Activated naive CD4-positive, alpha-beta T cell treated with anti-CD3 and anti-CD28 coated beads, Interleukin-2, amount 50 U/mL, for 24 hours (primary cell): ENCODE results near the gene TTC28.
A peak's percentile ranks its signal among the peaks of the same experiment; 100 is the strongest.
"Not testable (repeated sequence)": the region's sequence is repeated elsewhere in the genome, so short reads cannot be mapped to it uniquely, and the experiment has no call there.

Source experiments
- H3K27ac Mint-ChIP-seq: one replicate; pipeline ENCODE4 v1.8.0; 2021; ENCODE audit warnings: mild to moderate bottlenecking, mixed read lengths
- H3K27me3 Mint-ChIP-seq: one replicate; pipeline ENCODE4 v1.8.0; 2021; ENCODE audit warnings: mixed read lengths
- H3K36me3 Mint-ChIP-seq: one replicate; pipeline ENCODE4 v1.8.0; 2021; ENCODE audit warnings: mixed read lengths
- H3K4me1 Mint-ChIP-seq: one replicate; pipeline ENCODE4 v1.8.0; 2021; ENCODE audit warnings: mixed read lengths
- H3K4me3 Mint-ChIP-seq: one replicate; pipeline ENCODE4 v1.8.0; 2021; ENCODE audit warnings: mild to moderate bottlenecking, mixed read lengths
- H3K9me3 Mint-ChIP-seq: one replicate; pipeline ENCODE4 v1.8.0; 2021; ENCODE audit warnings: mixed read lengths

TTC28 gene

DNA sequence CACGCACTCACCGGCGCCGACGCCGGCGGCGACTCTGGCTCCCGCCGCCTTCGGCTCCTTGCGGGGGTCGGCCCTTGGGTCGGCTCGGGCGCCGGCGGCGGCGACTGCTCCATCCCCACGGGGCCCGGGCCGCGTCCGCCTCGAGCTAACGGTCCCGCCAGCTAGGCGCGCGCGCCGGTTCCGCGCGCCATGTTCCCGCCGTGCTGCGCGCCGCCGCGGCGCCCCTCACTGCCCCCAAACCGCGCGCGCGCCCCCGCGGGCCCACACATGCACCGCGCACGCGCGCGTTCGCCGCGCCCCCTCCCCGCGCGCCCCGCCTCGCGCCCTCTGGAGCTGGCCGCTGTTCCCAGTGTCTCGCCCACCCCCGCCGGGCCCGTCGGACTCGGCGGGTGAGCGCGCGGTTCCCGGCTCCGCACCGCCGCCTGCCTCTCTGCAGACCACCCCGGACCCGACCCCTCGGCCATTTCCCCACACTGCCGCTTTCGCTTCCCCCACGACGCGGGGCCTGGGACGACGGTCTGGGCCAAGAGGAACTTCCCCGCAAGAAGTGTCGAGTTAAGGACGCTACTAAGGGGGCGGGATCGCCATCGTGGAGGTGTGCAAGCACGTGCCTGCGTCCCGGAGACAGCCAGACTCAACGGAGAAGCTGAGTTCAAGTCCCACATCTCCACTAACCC, at the start of gene TTC28:
Gene TTC28, minus strand, starts transcription at position 230 of the 677 bp plus-strand sequence. Its CDS starts 117 bp downstream, at position 113.
- not testable (repeated sequence) for H3K36me3 Mint-ChIP-seq, H3K27ac Mint-ChIP-seq, H3K4me1 Mint-ChIP-seq, H3K9me3 Mint-ChIP-seq
- H3K27me3 Mint-ChIP-seq = peaks cover 52% of the 10 kb centered on the region
- peak within 1 kb of the TSS; percentile 84 for H3K4me3 Mint-ChIP-seq

DNA sequence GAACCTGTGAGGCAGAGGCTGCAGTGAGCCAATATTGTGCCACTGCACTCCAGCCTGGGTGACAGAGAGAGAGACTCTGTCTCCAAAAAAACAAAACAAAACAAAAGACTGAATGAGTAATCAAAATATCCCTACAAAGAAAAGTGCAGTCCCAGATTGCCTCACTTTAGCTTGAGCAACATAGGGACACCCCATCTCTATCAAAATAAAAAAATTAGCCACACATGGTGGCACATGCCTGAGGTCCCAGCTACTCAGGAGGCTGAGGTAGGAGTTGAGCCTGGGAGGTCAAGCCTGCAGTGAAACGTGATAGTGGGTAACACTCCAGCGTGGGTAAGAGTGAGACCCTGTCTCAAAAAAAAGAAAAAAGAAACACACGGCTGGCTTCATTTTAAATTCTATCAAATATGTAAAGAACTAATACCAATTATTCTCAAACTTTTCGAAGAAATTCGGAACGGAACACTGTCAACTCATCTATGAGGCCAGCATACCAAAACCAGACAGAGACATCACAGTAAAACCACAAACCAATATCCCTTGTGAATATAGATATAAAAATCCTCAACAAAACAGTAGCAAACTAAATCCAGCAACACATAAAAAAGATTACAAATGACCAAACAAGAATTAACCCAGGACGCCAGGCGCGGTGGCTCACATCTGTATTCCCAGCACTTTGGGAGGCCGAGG, 49.1 kb upstream of the TTC28 start:
- H3K27me3 Mint-ChIP-seq = no peaks in the 10 kb centered on the region
- peaks cover 8% of the 10 kb centered on the region for H3K36me3 Mint-ChIP-seq
- H3K4me1 Mint-ChIP-seq = no peaks in the 10 kb centered on the region
- H3K9me3 Mint-ChIP-seq = no peaks in the 10 kb centered on the region
- H3K4me3 Mint-ChIP-seq = no peak overlapping the region
- H3K27ac Mint-ChIP-seq = no peak overlapping the region

DNA sequence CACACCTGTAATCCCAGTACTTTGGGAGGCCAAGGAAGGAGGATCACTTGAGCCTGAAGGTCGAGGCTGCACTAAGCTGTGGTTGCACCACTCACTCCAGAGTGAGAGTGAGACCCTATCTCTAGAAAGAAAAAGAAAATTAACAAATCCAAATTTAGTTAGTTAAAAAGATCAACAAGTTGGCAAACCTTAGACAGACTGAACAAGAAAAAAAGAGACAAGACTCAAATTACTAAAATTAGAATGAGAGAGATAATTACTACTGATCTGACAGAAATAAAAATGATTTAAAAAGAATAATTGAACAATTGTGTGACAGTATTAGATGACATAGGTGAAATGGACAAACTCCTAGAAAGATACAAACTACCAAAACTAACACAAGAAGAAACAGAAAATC, 48.4 kb upstream of the TTC28 start:
- Mint-ChIP-seq H3K4me1 (no peaks in the 10 kb centered on the region), H3K27ac (no peak overlapping the region), H3K4me3 (no peak overlapping the region), H3K27me3 (no peaks in the 10 kb centered on the region), H3K36me3 (peaks cover 8% of the 10 kb centered on the region), H3K9me3 (no peaks in the 10 kb centered on the region)

DNA sequence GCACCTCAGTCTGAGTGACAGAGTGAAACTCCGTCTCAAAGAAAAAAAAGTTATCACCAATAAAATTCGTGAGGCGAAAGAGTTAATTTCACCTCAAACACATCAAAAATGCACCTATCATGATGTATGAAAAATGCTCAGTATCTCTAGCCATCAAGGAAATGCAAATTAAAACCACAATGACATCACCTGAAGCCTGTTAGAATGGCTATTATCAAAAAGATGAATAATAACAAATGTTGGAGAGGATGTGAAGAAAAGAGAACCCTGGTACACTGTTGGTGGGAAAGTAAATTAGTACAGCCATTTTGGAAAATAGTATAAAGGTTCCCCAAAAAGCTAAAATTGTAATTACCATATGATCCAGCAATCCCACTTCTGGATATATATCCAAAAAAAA, 38.4 kb upstream of the TTC28 start:
- H3K27ac Mint-ChIP-seq = no peak overlapping the region
- H3K4me3 Mint-ChIP-seq = no peak overlapping the region
- H3K27me3 Mint-ChIP-seq = no peaks in the 10 kb centered on the region
- peaks cover 11% of the 10 kb centered on the region for H3K36me3 Mint-ChIP-seq
- H3K9me3 Mint-ChIP-seq = no peaks in the 10 kb centered on the region
- H3K4me1 Mint-ChIP-seq = no peaks in the 10 kb centered on the region

DNA sequence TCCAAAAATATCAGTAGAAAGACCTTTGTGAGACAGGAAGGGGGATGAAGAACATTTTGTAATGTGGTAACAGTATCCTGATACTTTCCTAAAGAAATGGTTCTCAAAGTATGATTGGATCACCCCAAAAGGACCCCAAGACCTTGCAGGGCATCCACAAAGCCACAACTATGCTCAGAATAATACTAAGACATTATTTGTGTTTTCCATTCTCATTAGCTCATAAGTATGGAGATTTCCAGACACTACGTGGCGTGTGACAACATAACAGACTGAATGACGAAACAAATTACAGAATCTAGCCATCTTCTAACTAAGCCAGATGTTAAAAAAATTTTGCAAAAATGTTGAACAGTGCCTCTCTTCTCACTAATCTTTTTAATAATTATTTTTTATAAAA, 37.0 kb upstream of the TTC28 start:
- Mint-ChIP-seq H3K27me3 (no peaks in the 10 kb centered on the region), H3K4me1 (no peaks in the 10 kb centered on the region), H3K9me3 (no peaks in the 10 kb centered on the region), H3K4me3 (no peak overlapping the region), H3K36me3 (peaks cover 12% of the 10 kb centered on the region), H3K27ac (no peak overlapping the region)

DNA sequence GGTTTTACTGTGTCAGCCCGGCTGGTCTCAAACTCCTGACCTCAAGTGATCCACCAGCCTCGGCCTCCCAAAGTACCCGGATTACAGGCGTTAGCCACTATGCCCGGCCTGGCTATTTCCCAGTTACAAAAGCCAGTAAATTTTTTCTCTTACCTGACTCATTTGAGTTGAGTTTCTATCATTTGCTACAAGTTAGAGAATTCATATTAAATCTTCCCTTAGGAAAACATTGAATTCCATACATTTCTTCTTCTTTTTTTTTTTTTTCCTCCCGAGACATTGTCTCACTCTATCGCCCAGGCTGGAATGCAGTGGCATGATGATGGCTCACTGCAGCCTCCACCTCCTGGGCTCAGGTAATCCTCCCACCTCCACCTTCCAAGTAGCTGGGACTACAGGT, 36.0 kb upstream of the TTC28 start:
- Mint-ChIP-seq H3K36me3 (peaks cover 17% of the 10 kb centered on the region), H3K4me1 (no peaks in the 10 kb centered on the region), H3K4me3 (no peak overlapping the region), H3K9me3 (no peaks in the 10 kb centered on the region), H3K27me3 (no peaks in the 10 kb centered on the region), H3K27ac (no peak overlapping the region)

DNA sequence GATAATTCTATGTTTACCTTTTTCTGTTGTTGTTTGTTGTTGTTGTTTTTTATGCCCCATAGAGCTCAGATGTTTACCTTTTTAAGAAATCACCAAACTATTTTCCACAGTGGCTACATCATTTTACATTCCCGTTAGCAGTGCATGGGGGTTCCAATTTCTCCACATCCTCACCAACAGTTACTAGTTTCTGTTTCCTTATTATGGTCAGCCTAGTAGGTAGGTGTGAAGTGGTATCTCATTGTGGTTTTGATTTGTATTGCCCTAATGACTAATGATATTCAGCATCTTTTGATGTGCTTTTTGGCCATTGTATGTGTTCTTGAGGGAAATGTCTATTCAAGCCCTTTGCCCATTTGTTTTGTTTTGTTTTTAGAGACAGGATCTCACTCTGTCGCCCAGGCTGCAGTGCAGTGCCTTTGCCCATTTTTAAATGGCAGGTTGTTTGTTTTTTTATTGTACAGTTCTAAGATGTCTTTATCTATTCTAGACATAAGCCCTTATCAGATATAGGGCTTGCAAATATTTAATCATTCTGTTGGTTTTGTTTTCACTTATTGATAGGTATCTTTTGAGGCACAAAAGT, 34.5 kb upstream of the TTC28 start:
- peaks cover 17% of the 10 kb centered on the region for H3K36me3 Mint-ChIP-seq
- no peaks in the 10 kb centered on the region for H3K9me3 Mint-ChIP-seq
- no peaks in the 10 kb centered on the region for H3K27me3 Mint-ChIP-seq
- H3K4me1 Mint-ChIP-seq = no peaks in the 10 kb centered on the region
- H3K27ac Mint-ChIP-seq = no peak overlapping the region
- no peak overlapping the region for H3K4me3 Mint-ChIP-seq

DNA sequence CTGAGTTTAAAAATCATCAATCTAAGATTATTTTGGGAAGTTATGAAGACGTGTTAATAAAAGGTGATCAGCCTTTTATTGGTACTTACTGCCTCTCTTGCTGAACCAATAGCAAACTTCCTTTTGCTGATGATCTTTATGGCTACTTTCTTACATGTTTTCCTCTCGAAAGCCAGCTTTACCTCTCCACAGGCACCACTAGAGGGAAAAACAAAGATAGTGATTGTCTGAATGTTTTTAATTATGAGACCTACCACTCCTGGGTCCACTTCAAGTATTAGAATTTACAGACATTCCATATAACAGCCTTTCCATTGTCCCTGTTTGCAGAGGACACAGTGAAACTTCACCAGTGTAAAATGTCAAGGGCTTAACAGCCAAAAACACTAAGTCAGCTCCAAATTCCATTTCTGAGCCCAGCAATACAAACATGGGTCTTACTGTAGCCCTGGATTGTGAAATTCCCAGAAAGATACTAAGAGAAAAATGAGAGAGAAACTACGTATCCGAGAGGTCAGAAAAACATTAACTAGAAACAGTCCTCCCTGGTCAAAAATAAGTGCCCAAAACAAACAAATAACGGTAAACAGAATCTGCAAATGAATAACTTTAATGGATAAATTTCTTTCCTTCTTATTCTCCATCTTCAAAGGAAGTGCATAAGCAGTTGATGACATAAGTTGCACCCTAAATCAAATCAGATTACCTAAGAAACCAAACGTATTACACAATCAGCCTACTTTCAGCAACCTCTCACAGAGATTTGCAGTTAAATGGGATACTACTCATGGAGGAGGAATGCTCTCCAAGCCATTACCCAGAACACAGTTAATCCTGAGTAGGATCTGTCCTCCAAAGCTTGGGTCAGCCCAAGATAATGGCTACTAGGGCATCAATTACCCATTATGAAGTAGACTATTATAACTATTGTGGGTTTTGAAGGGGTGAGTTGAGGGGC, 32.5 kb upstream of the TTC28 start:
- H3K27me3 Mint-ChIP-seq = no peaks in the 10 kb centered on the region
- no peaks in the 10 kb centered on the region for H3K9me3 Mint-ChIP-seq
- no peaks in the 10 kb centered on the region for H3K4me1 Mint-ChIP-seq
- no peak overlapping the region for H3K27ac Mint-ChIP-seq
- H3K4me3 Mint-ChIP-seq = no peak overlapping the region
- peaks cover 20% of the 10 kb centered on the region for H3K36me3 Mint-ChIP-seq

DNA sequence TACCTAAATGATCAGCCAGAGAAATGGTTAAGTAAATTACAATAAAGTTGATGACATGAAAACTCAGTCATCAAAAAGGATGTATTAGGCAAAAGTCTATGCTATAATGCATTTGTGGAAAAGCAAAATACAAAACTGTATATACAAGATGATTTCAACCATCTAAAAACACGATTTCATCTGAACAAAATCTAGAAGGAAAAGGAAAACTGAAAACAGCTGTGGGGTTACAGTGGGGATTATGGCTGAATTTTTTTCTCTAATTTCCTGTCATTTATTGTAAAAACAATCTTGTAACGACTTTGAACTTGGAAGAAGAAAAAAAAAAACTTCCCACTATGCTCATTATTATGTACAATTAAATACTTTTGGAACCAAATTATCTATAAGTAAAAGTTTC, 31.7 kb upstream of the TTC28 start:
- Mint-ChIP-seq H3K4me1 (no peaks in the 10 kb centered on the region), H3K27ac (no peak overlapping the region), H3K27me3 (no peaks in the 10 kb centered on the region), H3K4me3 (no peak overlapping the region), H3K36me3 (peaks cover 21% of the 10 kb centered on the region), H3K9me3 (no peaks in the 10 kb centered on the region)

DNA sequence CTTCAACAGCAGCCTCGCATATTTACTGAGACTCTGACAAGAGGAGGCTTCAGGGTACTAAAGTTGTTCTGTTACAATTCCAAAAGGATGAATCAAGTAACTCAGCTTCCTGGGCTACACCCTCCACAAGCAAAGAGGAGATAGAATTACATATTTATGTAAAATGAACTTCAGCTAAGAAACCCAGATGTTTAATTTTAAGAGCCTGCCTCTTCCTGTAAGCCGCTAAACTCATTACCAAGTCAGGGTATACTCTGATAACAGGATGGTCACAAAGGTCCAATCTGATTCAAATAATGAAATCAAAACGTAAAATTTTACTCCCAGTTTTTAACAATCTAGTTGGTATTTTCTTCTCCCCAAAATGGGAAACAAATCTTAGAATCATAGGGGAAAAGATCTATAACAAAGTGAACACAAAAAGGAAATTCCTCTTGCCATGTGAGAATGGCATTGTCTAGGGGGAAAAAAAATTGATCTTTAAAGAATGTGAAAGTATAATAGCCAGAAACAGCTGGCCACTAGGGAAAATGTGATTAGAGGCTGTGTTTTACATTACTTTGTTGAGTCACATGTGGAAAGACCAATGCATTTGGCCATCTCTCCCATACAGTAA, 31.0 kb upstream of the TTC28 start:
- no peaks in the 10 kb centered on the region for H3K27me3 Mint-ChIP-seq
- no peaks in the 10 kb centered on the region for H3K9me3 Mint-ChIP-seq
- no peak overlapping the region for H3K4me3 Mint-ChIP-seq
- H3K27ac Mint-ChIP-seq = no peak overlapping the region
- H3K4me1 Mint-ChIP-seq = no peaks in the 10 kb centered on the region
- peaks cover 21% of the 10 kb centered on the region for H3K36me3 Mint-ChIP-seq

DNA sequence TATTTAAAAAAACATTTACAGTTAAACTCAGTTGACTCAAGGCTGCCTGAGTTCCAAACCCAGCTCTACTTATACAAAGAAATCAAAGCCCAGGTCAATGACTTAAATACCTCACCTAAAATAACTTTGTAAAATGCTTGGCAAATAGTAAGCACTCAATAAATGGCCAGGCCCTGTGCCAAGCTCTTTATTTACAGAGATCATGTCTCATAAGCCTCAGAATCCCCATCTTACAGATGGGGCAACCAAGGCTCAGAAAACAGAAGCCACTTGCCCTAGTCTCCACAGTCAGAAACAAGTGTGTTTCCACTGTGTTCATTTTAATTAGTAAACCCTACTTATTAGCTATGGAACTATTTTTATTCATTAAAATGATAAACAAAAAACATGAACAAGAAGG, 30.5 kb upstream of the TTC28 start:
- no peak overlapping the region for H3K4me3 Mint-ChIP-seq
- H3K9me3 Mint-ChIP-seq = no peaks in the 10 kb centered on the region
- peaks cover 21% of the 10 kb centered on the region for H3K36me3 Mint-ChIP-seq
- no peaks in the 10 kb centered on the region for H3K4me1 Mint-ChIP-seq
- H3K27me3 Mint-ChIP-seq = no peaks in the 10 kb centered on the region
- no peak overlapping the region for H3K27ac Mint-ChIP-seq

DNA sequence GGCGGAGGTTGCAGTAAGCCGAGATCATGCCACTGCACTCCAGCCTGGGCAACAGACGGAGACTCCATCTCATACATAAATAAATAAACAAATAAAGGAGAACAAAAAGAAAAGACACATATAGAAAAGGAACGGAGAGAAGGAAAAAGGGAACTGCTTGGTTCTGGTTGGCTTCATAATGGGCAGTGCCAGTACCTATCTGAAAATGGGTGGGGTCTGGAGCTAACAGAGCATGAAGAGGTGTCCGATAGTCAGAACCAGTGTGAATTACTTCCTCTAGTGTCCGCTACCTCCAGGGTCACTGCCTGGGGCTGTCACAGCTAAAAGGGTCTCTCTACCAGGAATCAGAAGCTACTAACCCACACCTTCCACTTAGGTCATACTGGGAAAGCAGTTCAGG, 27.2 kb upstream of the TTC28 start:
- Mint-ChIP-seq H3K4me1 (no peaks in the 10 kb centered on the region), H3K27ac (no peak overlapping the region), H3K27me3 (peaks cover 2% of the 10 kb centered on the region), H3K9me3 (no peaks in the 10 kb centered on the region), H3K4me3 (no peak overlapping the region), H3K36me3 (peaks cover 19% of the 10 kb centered on the region)

DNA sequence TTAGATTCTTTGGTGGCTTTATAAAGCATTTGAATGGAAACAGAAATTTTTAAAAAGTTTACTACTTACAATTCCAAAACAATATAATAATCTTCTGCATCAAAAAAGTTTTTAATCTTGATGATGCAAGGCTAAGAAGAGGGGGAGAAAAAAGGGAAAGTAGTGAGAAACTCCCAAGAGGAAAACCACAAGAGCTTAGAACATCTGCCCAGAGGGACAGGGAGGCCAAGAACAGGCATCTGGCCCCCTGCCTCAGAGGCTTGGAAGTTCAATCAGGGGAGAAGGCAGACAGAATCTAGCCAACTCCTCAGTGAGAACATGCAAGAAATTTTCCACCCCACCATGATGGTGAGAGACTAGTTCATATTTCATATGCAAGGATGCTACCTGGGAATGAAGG, 23.8 kb upstream of the TTC28 start:
- peaks cover 2% of the 10 kb centered on the region for H3K27me3 Mint-ChIP-seq
- no peak overlapping the region for H3K4me3 Mint-ChIP-seq
- H3K36me3 Mint-ChIP-seq = peaks cover 16% of the 10 kb centered on the region
- H3K4me1 Mint-ChIP-seq = no peaks in the 10 kb centered on the region
- H3K27ac Mint-ChIP-seq = no peak overlapping the region
- H3K9me3 Mint-ChIP-seq = no peaks in the 10 kb centered on the region

DNA sequence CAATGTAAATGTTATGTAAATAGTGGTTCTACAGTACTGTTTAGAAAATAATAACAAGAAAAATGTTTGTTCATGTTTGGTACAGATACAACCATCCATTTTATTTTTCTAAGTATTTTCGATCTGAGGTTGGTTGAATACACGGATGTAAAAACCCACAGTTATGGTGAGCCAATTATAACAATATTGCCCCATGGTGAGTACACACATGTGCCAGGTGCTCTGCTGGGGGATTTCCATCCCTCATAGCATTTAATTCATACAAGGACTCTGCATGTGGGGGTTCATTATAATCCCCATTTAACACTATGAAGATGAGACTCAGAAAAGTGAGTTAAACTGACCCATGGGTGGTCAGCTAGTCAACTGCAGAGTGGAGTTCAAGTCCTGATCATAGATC, 23.3 kb upstream of the TTC28 start:
- Mint-ChIP-seq H3K4me1 (no peaks in the 10 kb centered on the region), H3K9me3 (no peaks in the 10 kb centered on the region), H3K36me3 (peaks cover 15% of the 10 kb centered on the region), H3K27me3 (peaks cover 2% of the 10 kb centered on the region), H3K27ac (no peak overlapping the region), H3K4me3 (no peak overlapping the region)

DNA sequence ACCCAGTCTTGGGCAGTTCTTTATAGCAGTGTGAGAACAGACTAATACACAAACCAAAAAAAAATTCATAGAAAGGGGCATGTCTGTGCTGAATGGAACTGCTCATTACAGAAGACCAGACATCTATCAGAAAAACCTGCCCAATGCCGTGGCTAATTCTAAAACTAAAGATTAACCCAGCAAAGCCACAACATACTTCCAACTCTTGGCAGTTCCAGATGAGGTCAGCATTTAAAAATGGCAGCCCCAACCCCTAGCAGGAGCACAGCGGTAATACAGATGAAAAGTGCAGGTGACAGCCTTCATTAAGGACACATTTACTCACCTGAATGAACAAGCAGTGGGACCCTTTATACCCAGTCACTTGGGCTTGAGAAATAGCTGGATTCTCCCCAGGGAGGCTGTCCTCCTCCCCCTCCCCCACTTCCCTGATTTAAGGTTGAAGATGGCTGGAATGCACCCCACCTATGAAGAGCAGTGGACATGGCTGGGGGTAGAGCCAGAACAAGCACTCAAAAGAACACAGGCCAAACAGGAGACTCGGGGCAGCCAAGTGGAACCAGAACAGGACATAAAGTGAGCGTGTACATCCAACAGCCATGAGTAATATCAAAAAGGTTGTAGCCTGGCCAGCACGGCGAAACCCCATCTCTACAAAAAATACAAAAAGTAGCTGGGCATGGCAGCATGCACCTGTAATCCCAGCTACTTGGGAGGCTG, 13.6 kb upstream of the TTC28 start:
- H3K27me3 Mint-ChIP-seq, H3K9me3 Mint-ChIP-seq, H3K4me3 Mint-ChIP-seq, H3K27ac Mint-ChIP-seq, H3K4me1 Mint-ChIP-seq: not testable (repeated sequence)
- peaks cover 18% of the 10 kb centered on the region for H3K36me3 Mint-ChIP-seq
